ENCODE results near the gene IRX5.

IRX5 gene

GRCh38 chr16:54952195-54952594 is 21.5 kb downstream of the IRX5 start:
- no peak for TF ChIP-seq CTCF (conservative IDR thresholded peaks at IDR 0.05; ENCODE audit: low read depth, low read length)
- H3K4me3 ChIP-seq (ENCODE audit: low read length) = no peak overlapping the region
- no peak for DNase-seq (ENCODE audit: low read depth)

GRCh38 chr16:54953461-54953860 is 22.8 kb downstream of the IRX5 start:
- no peak for TF ChIP-seq CTCF (conservative IDR thresholded peaks at IDR 0.05; ENCODE audit: low read depth, low read length)
- H3K4me3 ChIP-seq (ENCODE audit: low read length) = no peak overlapping the region
- no peak for DNase-seq (ENCODE audit: low read depth)

GRCh38 chr16:54954220-54954619 is 23.6 kb downstream of the IRX5 start:
- DNase-seq (ENCODE audit: low read depth) = no peak
- no peak for TF ChIP-seq CTCF (conservative IDR thresholded peaks at IDR 0.05; ENCODE audit: low read depth, low read length)
- no peak overlapping the region for H3K4me3 ChIP-seq (ENCODE audit: low read length)

GRCh38 chr16:54955757-54956156 is 25.1 kb downstream of the IRX5 start:
- no peak for TF ChIP-seq CTCF (conservative IDR thresholded peaks at IDR 0.05; ENCODE audit: low read depth, low read length)
- DNase-seq (ENCODE audit: low read depth) = no peak
- H3K4me3 ChIP-seq (ENCODE audit: low read length) = no peak overlapping the region

GRCh38 chr16:54957403-54958166 is 26.9 kb downstream of the IRX5 start:
- peak; percentile 46 for TF ChIP-seq CTCF (conservative IDR thresholded peaks at IDR 0.05; ENCODE audit: low read depth, low read length)
- DNase-seq (ENCODE audit: low read depth) = no peak

GRCh38 chr16:54962045-54962444 is 31.4 kb downstream of the IRX5 start:
- no peak for TF ChIP-seq CTCF (conservative IDR thresholded peaks at IDR 0.05; ENCODE audit: low read depth, low read length)
- no peak overlapping the region for H3K4me3 ChIP-seq (ENCODE audit: low read length)
- no peak for DNase-seq (ENCODE audit: low read depth)

More at GRCh38 chr16:54957403-54958166, 26.9 kb downstream of the IRX5 start:
- H3K4me3 ChIP-seq (ENCODE audit: low read length) = no peak overlapping the region

GRCh38 chr16:54964239-54964638 is 33.6 kb downstream of the IRX5 start:
- H3K4me3 ChIP-seq (ENCODE audit: low read length) = no peak overlapping the region
- no peak for TF ChIP-seq CTCF (conservative IDR thresholded peaks at IDR 0.05; ENCODE audit: low read depth, low read length)

More at GRCh38 chr16:54964239-54964638, 33.6 kb downstream of the IRX5 start:
- DNase-seq (ENCODE audit: low read depth) = no peak

Measured in retinal pigment epithelial cell (primary cell).